HepG2 (cell line): ENCODE measurements around the gene RAB3B. TPM values are rescaled to one million over a fixed set of nuclear protein-coding genes. Genes with fewer than 3 reads are reported as not detected.

Experiments used
- ATAC-seq: fragments of 200-7000 bp; cut with Tn5 transposase; 3 replicates; pipeline ENCODE4 v1.9.1; 2020; ENCODE audit warnings: mild to moderate bottlenecking, moderate library complexity
- BruUV-seq: library from RNA; stranded (reverse); fragments of 400-500 nt; replicated peaks from 2 replicates; lab custom pipeline; 2021; lab: Mats Ljungman, UMichigan
- CTCF ChIA-PET: fragments of 300-600 bp; formaldehyde crosslinking; extraction: SDS; loops from one replicate; lab custom pipeline; 2021; ENCODE audit warnings: low total read pairs, inconsistent platforms, low intra/inter-chr PET ratio; lab: Yijun Ruan, JAX
- POLR2A ChIA-PET: fragments of 350-600 bp; sonication (Branson Sonifier 250); formaldehyde crosslinking; loops from one replicate; lab custom pipeline; 2020; ENCODE audit warnings: antibody characterized with exemption, inconsistent platforms; lab: Yijun Ruan, JAX
- DNase-seq: peaks from one replicate; pipeline ENCODE4 v3.0.0-alpha.2; 2015; ENCODE audit warnings: low spot score
- FAIRE-seq: peaks from 3 replicates; lab custom pipeline; 2011; peaks lifted over from hg19 to GRCh38; lab: Jason Lieb, UNC
- H2AFZ ChIP-seq: one replicate; pipeline ENCODE4 v1.6.1; 2011; ENCODE audit warnings: low read length, inconsistent platforms
- H3K27ac ChIP-seq: fragments of 300-600 bp; 3 replicates; pipeline ENCODE4 v1.8.0; 2011; ENCODE audit warnings: mixed run types, mild to moderate bottlenecking, mixed read lengths, low read length, inconsistent platforms; ENCODE audit not compliant: insufficient read depth; ENCODE audit errors: extremely low read length
- H3K27me3 ChIP-seq, 2 experiments: fragments of 200-600 bp in 1 of 2; 2 replicates in 1 of 2; 3 replicates in 1 of 2; pipeline versions ENCODE4 v1.6.0 to v1.8.0; 2011; ENCODE audit warnings: low read length in 2 of 2, mild to moderate bottlenecking in 2 of 2, moderate library complexity in 2 of 2, inconsistent platforms in 1 of 2; ENCODE audit not compliant: insufficient read depth in 2 of 2, control insufficient read depth in 1 of 2
- H3K36me3 ChIP-seq, 2 experiments: fragments of 200-600 bp in 1 of 2; replicated peaks in 1 of 2; 2 replicates in 1 of 2; 3 replicates in 1 of 2; pipeline versions ENCODE4 v1.5.1 to v1.8.0; 2011; ENCODE audit warnings: low read length in 2 of 2, inconsistent platforms in 1 of 2; ENCODE audit not compliant: insufficient read depth in 2 of 2, control insufficient read depth in 1 of 2
- H3K4me1 ChIP-seq: 2 replicates; pipeline ENCODE4 v1.5.1; 2012; ENCODE audit warnings: low read length, inconsistent platforms; ENCODE audit not compliant: insufficient read depth
- H3K4me2 ChIP-seq: 2 replicates; pipeline ENCODE4 v1.6.0; 2011; ENCODE audit warnings: low read depth, low read length, inconsistent platforms
- H3K4me3 ChIP-seq, 3 experiments: fragments of 200-600 bp in 1 of 3; sonication (generic), shearing (Covaris generic) in 1 of 3; replicated peaks in 1 of 3; 2 replicates each; pipeline ENCODE4 v1.5.1; 2011 to 2016; ENCODE audit warnings: low read length in 3 of 3, inconsistent platforms in 2 of 3, low read depth in 2 of 3, mild to moderate bottlenecking in 2 of 3, control low read depth in 1 of 3, mixed read lengths in 1 of 3; ENCODE audit not compliant: insufficient read depth in 1 of 3
- H3K79me2 ChIP-seq: one replicate; pipeline ENCODE4 v1.6.1; 2011; ENCODE audit warnings: low read length, inconsistent platforms; ENCODE audit not compliant: insufficient read depth
- H3K9ac ChIP-seq: 2 replicates; pipeline ENCODE4 v1.6.0; 2011; ENCODE audit warnings: mild to moderate bottlenecking, low read depth, low read length, inconsistent platforms; ENCODE audit not compliant: insufficient read depth
- H3K9me3 ChIP-seq: 2 replicates; pipeline ENCODE4 v1.5.1; 2012; ENCODE audit warnings: mild to moderate bottlenecking, low read length
- H4K20me1 ChIP-seq: 2 replicates; pipeline ENCODE4 v1.6.0; 2011; ENCODE audit warnings: inconsistent platforms, mild to moderate bottlenecking, low read length, moderate library complexity; ENCODE audit not compliant: insufficient read depth
- ATF7 ChIP-seq, 2 experiments: fragments of 450-650 bp in 1 of 2; sonication (generic) in 1 of 2; formaldehyde crosslinking in 1 of 2; IDR thresholded peaks; 2 replicates each; pipeline versions ENCODE4 v1.4.0 to v1.6.1; 2016 to 2020; ENCODE audit warnings: antibody characterized with exemption in 1 of 2, mild to moderate bottlenecking in 1 of 2, missing genetic modification reagents in 1 of 2
- CTCF ChIP-seq: sonication (generic); formaldehyde crosslinking; IDR thresholded peaks from 2 replicates; pipeline ENCODE4 v1.5.0; 2020; ENCODE audit warnings: mild to moderate bottlenecking, missing genetic modification reagents, moderate library complexity
- MEIS2 ChIP-seq: sonication (generic); formaldehyde crosslinking; IDR thresholded peaks from 2 replicates; pipeline ENCODE4 v1.9.0; 2021; ENCODE audit warnings: mild to moderate bottlenecking, missing genetic modification reagents
- RAD21 ChIP-seq: fragments of 450-650 bp; formaldehyde crosslinking; IDR thresholded peaks from 2 replicates; pipeline ENCODE4 v1.5.0; 2020; ENCODE audit warnings: mild to moderate bottlenecking
- STAG1 ChIP-seq: sonication (generic); formaldehyde crosslinking; IDR thresholded peaks from 2 replicates; pipeline ENCODE4 v1.4.0; 2020; ENCODE audit warnings: missing genetic modification reagents
- TSC22D2 ChIP-seq: sonication (generic); formaldehyde crosslinking; IDR thresholded peaks from 2 replicates; pipeline ENCODE4 v1.5.1; 2020; ENCODE audit warnings: missing genetic modification reagents, mild to moderate bottlenecking, borderline replicate concordance
- WGBS: methylation state at CpG from one replicate; pipeline ENCODE4 v1.1.6; 2017; ENCODE audit warnings: low lambda C conversion rate; 5-methylcytosine and 5-hydroxymethylcytosine counted together
- in situ Hi-C: cut with HindIII; loops from 2 replicates; pipeline ENCODE4 v1.10.0; 2017; ENCODE audit warnings: low pct_unique_long_range_greater_than_20kb; ENCODE audit not compliant: extremely low pct_ligation_motif_present
- intact Hi-C: fragments of 100-400 bp; cut with micrococcal nuclease; formaldehyde crosslinking; loops from one replicate; pipeline ENCODE4 v1.10.0; 2022; ENCODE audit not compliant: unreplicated experiment
- polyA plus RNA-seq, 8 experiments: library from polyadenylated mRNA; depleted of rRNA in 3 of 8; stranded (reverse) in 7 of 8; unstranded in 1 of 8; fragments of >200 nt; fragmentation: Illumina TruSeq in 4 of 8; extraction: Trizol in 4 of 8; gene quantifications; 2 replicates each; pipeline versions ENCODE4 v1.2.1 to v1.2.3, GENCODE V29; 2011 to 2016; ENCODE audit warnings: low read depth in 4 of 8, missing spikeins in 1 of 8, mixed read lengths in 1 of 8; ENCODE audit not compliant: insufficient read depth in 1 of 8
- total RNA-seq, 5 experiments: library from RNA; depleted of rRNA; stranded (reverse); fragments of >200 nt; fragmentation: Illumina TruSeq; extraction: Trizol; gene quantifications; 2 replicates each; pipeline ENCODE4 v1.2.3, GENCODE V29; 2016; ENCODE audit warnings: low read depth in 1 of 5

RAB3B gene
- total and polyA plus RNA-seq, 2 of the 13 experiments (the other 11 are each of a cell fraction or from before 2014, with no cell fraction given), result 1.0 to 1.2 TPM

GRCh38 chr1:51937112-51937511 is 53.4 kb downstream of the RAB3B start:
- WGBS, result 92% methylated on average over 4 of the region's 4 CpGs
- no peaks in the 10 kb centered on the region for H3K27me3 ChIP-seq
- ChIA-PET CTCF (no interaction called here), POLR2A (no interaction called here)
- intact Hi-C loops (no loop called here), in situ Hi-C loops (no loop called here)
- TF ChIP-seq ATF7 (IDR thresholded peaks at IDR 0.05) (peak; percentile 57), ATF7 (CRISPR knock-in tag; IDR thresholded peaks at IDR 0.05) (no peak), MEIS2 (CRISPR knock-in tag) (no peak), RAD21 (CRISPR knock-in tag) (no peak)
- ATAC-seq (no peak), DNase-seq (no peak), FAIRE-seq (no peak)
- no peaks in the 10 kb centered on the region for H4K20me1 ChIP-seq
- H3K27ac ChIP-seq, result no peak overlapping the region
- no peaks in the 10 kb centered on the region for H3K79me2 ChIP-seq
- no peak overlapping the region for H2AFZ ChIP-seq
- no TSS peak for BruUV-seq
- no peaks in the 10 kb centered on the region for H3K4me1 ChIP-seq
- no peaks in the 10 kb centered on the region for H3K9me3 ChIP-seq
- no peak overlapping the region for H3K4me3 ChIP-seq
- no peaks in the 10 kb centered on the region for H3K36me3 ChIP-seq
- H3K9ac ChIP-seq, result no peak overlapping the region
- H3K4me2 ChIP-seq, result no peak overlapping the region

GRCh38 chr1:51936531-51936930 is 54.0 kb downstream of the RAB3B start:
- TF ChIP-seq TSC22D2 (CRISPR knock-in tag), result no peak
- peak; percentile 26; the same call in 1 of the 2 replicates for TF ChIP-seq CTCF (CRISPR knock-in tag)
- 0 out of 2 replicates have a peak, but pooled peaks have one; percentile 11 for TF ChIP-seq STAG1 (CRISPR knock-in tag)
- Histone ChIP-seq H2AFZ (no peak overlapping the region), H4K20me1 (no peaks in the 10 kb centered on the region), H3K9me3 (no peaks in the 10 kb centered on the region), H3K9ac (no peak overlapping the region), H3K36me3 (no peaks in the 10 kb centered on the region), H3K4me3 (no peak overlapping the region), H3K4me2 (no peak overlapping the region), H3K27ac (no peak overlapping the region), H3K79me2 (no peaks in the 10 kb centered on the region), H3K27me3 (no peaks in the 10 kb centered on the region), H3K4me1 (no peaks in the 10 kb centered on the region)
- no peak for FAIRE-seq
- no TSS peak for BruUV-seq
- CTCF ChIA-PET, result no interaction called here
- intact Hi-C loops (no loop called here), in situ Hi-C loops (no loop called here)
- peak; percentile 42; the same call in 2 of the 3 replicates for ATAC-seq
- POLR2A ChIA-PET, result no interaction called here
- DNase-seq, result no peak
- WGBS, result 58% methylated on average over 4 of the region's 4 CpGs
